IMR-90 (cell line): Measurements from ENCODE around the gene ETV7. TPM values are rescaled to one million over a fixed set of nuclear protein-coding genes. Genes with fewer than 3 reads are reported as not detected.

Source experiments
- ATAC-seq: fragments of 200-7000 bp; cut with Tn5 transposase; 2 replicates; pipeline ENCODE4 v1.9.1; 2020; ENCODE audit warnings: low read depth, mild to moderate bottlenecking, moderate library complexity
- BruUV-seq: library from RNA; stranded (reverse); fragments of 400-500 nt; replicated peaks from 2 replicates; lab custom pipeline; 2021; lab: Mats Ljungman, UMichigan
- CTCF ChIA-PET: fragments of 300-600 bp; formaldehyde crosslinking; extraction: SDS; loops from one replicate; lab custom pipeline; 2021; ENCODE audit warnings: antibody characterized with exemption; lab: Yijun Ruan, JAX
- POLR2A ChIA-PET: fragments of 300-600 bp; sonication (Branson Sonifier 250); formaldehyde crosslinking; loops from one replicate; lab custom pipeline; 2022; ENCODE audit warnings: antibody characterized with exemption; ENCODE audit not compliant: unreplicated experiment; lab: Charles Lee
- DNase-seq: peaks from one replicate; pipeline ENCODE4 v3.0.0; 2013
- H2AFZ ChIP-seq: replicated peaks from 2 replicates; pipeline ENCODE3; 2013; ENCODE audit warnings: low read length, mild to moderate bottlenecking; ENCODE audit not compliant: poor library complexity
- H2AK5ac ChIP-seq: 2 replicates; pipeline ENCODE4 v1.6.1; 2013; ENCODE audit warnings: low read depth, low read length, inconsistent platforms
- H2AK9ac ChIP-seq: replicated peaks from 2 replicates; pipeline ENCODE3; 2013; ENCODE audit warnings: mild to moderate bottlenecking, low read depth, low read length, moderate library complexity; ENCODE audit not compliant: poor library complexity
- H2BK120ac ChIP-seq: 2 replicates; pipeline ENCODE4 v1.6.1; 2013; ENCODE audit warnings: low read depth, low read length, inconsistent platforms
- H2BK15ac ChIP-seq: 3 replicates; pipeline ENCODE4 v1.6.1; 2013; ENCODE audit warnings: low read depth, low read length, inconsistent platforms
- H2BK20ac ChIP-seq: 2 replicates; pipeline ENCODE4 v1.6.1; 2013; ENCODE audit warnings: low read depth, mild to moderate bottlenecking, inconsistent platforms, low read length, moderate library complexity
- H2BK5ac ChIP-seq: 2 replicates; pipeline ENCODE4 v1.6.1; 2013; ENCODE audit warnings: mild to moderate bottlenecking, low read depth, low read length, inconsistent platforms; ENCODE audit not compliant: poor library complexity, severe bottlenecking
- H3K14ac ChIP-seq: replicated peaks from 2 replicates; pipeline ENCODE4 v1.6.1; 2013; ENCODE audit warnings: low read depth, low read length, inconsistent platforms
- H3K18ac ChIP-seq: 2 replicates; pipeline ENCODE4 v1.6.1; 2013; ENCODE audit warnings: low read depth, low read length, control low read depth
- H3K23ac ChIP-seq: 2 replicates; pipeline ENCODE4 v1.6.1; 2013; ENCODE audit warnings: low read depth, low read length, inconsistent platforms
- H3K27ac ChIP-seq: 2 replicates; pipeline ENCODE4 v1.5.1; 2013; ENCODE audit warnings: mild to moderate bottlenecking, control low read depth, low read length; ENCODE audit not compliant: insufficient read depth
- H3K27me3 ChIP-seq: 2 replicates; pipeline ENCODE4 v1.6.1; 2013; ENCODE audit warnings: low read length; ENCODE audit not compliant: control insufficient read depth, insufficient read depth
- H3K36me3 ChIP-seq: 2 replicates; pipeline ENCODE4 v1.6.1; 2013; ENCODE audit warnings: low read length, mixed read lengths; ENCODE audit not compliant: control insufficient read depth, insufficient read depth
- H3K4ac ChIP-seq: 2 replicates; pipeline ENCODE4 v1.6.1; 2013; ENCODE audit warnings: low read depth, low read length, inconsistent platforms
- H3K4me1 ChIP-seq: 2 replicates; pipeline ENCODE4 v1.6.1; 2013; ENCODE audit warnings: low read length, mixed read lengths; ENCODE audit not compliant: control insufficient read depth, insufficient read depth
- H3K4me2 ChIP-seq: 2 replicates; pipeline ENCODE4 v1.6.1; 2013; ENCODE audit warnings: low read depth, mild to moderate bottlenecking, control low read depth, low read length, moderate library complexity
- H3K4me3 ChIP-seq: 2 replicates; pipeline ENCODE4 v1.5.1; 2013; ENCODE audit warnings: low read depth, mild to moderate bottlenecking, control low read depth, low read length, moderate library complexity; ENCODE audit not compliant: insufficient read depth
- H3K56ac ChIP-seq: 2 replicates; pipeline ENCODE4 v1.6.1; 2013; ENCODE audit warnings: low read length, inconsistent platforms; ENCODE audit not compliant: insufficient read depth; ENCODE audit errors: extremely low read depth
- H3K79me1 ChIP-seq, 2 experiments: 2 replicates each; pipeline ENCODE4 v1.6.1; 2013; ENCODE audit warnings: low read length in 2 of 2, inconsistent platforms in 1 of 2, low read depth in 1 of 2
- H3K9ac ChIP-seq: 2 replicates; pipeline ENCODE4 v1.6.1; 2013; ENCODE audit warnings: low read depth, low read length, control low read depth
- H3K9me1 ChIP-seq: 2 replicates; pipeline ENCODE4 v1.6.1; 2013; ENCODE audit warnings: low read length, inconsistent platforms; ENCODE audit not compliant: insufficient read depth
- H3K9me3 ChIP-seq: 2 replicates; pipeline ENCODE4 v1.6.1; 2013; ENCODE audit warnings: low read length; ENCODE audit not compliant: control insufficient read depth, insufficient read depth
- H4K20me1 ChIP-seq: 2 replicates; pipeline ENCODE4 v1.6.1; 2013; ENCODE audit warnings: low read length, inconsistent platforms; ENCODE audit not compliant: insufficient read depth
- H4K5ac ChIP-seq: 2 replicates; pipeline ENCODE4 v1.6.1; 2013; ENCODE audit warnings: mild to moderate bottlenecking, low read depth, low read length, control low read depth
- H4K8ac ChIP-seq, 2 experiments: 2 replicates each; pipeline ENCODE4 v1.6.1; 2013; ENCODE audit warnings: low read depth in 2 of 2, low read length in 2 of 2, control low read depth in 1 of 2, inconsistent platforms in 1 of 2
- H4K91ac ChIP-seq: 2 replicates; pipeline ENCODE4 v1.6.1; 2013; ENCODE audit warnings: low read depth, low read length, inconsistent platforms; ENCODE audit not compliant: insufficient read depth
- CTCF ChIP-seq: conservative IDR thresholded peaks from 2 replicates; pipeline ENCODE4 v1.5.1; 2012; ENCODE audit warnings: mild to moderate bottlenecking, low read depth, low read length, improper control_type of control experiment
- MXI1 ChIP-seq: IDR thresholded peaks from 2 replicates; pipeline ENCODE4 v1.6.1; 2012; ENCODE audit warnings: low read depth, mild to moderate bottlenecking, low read length, moderate library complexity, borderline replicate concordance
- RFX5 ChIP-seq: IDR thresholded peaks from 2 replicates; pipeline ENCODE4 v1.8.0; 2012; ENCODE audit warnings: low read depth, mild to moderate bottlenecking, low read length, moderate library complexity
- WGBS, 2 experiments: methylation state at CpG; one replicate each; pipeline versions ENCODE4 v1.1.5 to v1.1.7; 2013; ENCODE audit warnings: missing lambda C conversion rate in 2 of 2; ENCODE audit not compliant: insufficient read length in 1 of 2; ENCODE audit errors: extremely low coverage in 2 of 2; 5-methylcytosine and 5-hydroxymethylcytosine counted together
- dilution Hi-C: fragments of 300-500 bp; cut with HindIII; formaldehyde crosslinking; loops from one replicate; pipeline ENCODE4 v1.14.3; 2018; ENCODE audit warnings: low sequenced_read_pairs; ENCODE audit not compliant: unreplicated experiment
- in situ Hi-C: fragments of 300-500 bp; cut with MboI; formaldehyde crosslinking; loops from 3 replicates; pipeline ENCODE4 v1.14.3; 2019; ENCODE audit warnings: low sequenced_read_pairs, inconsistent platforms, mixed read lengths
- intact Hi-C: fragments of 100-400 bp; cut with micrococcal nuclease; formaldehyde crosslinking; loops from 2 replicates; pipeline ENCODE4 v1.10.0; 2022
- polyA plus RNA-seq, 3 experiments: library from polyadenylated mRNA; depleted of rRNA; stranded (reverse); fragments of >200 nt; gene quantifications; 2 replicates each; pipeline ENCODE4 v1.2.3, GENCODE V29; 2012; ENCODE audit warnings: low replicate concordance in 1 of 3
- total RNA-seq: library from RNA; depleted of rRNA; stranded (reverse); fragments of >200 nt; gene quantifications from 2 replicates; pipeline ENCODE4 v1.2.3, GENCODE V29; 2012

Gene ETV7
- total and polyA plus RNA-seq, 2 of the 4 experiments (the other 2 are of a cell fraction) = 0.17 to 0.18 TPM

GRCh38 chr6:36324191-36324590 lies 63.3 kb downstream of the ETV7 start:
- H3K27ac ChIP-seq = no peak overlapping the region
- no peak overlapping the region for H2AK5ac ChIP-seq
- no peaks in the 10 kb centered on the region; the same call in 1 of the 2 replicates for H3K4me1 ChIP-seq
- no peak overlapping the region for H4K8ac ChIP-seq
- ChIA-PET POLR2A (no interaction called here), CTCF (no interaction called here)
- DNase-seq = no peak
- H2BK20ac ChIP-seq = no peak overlapping the region
- no peak overlapping the region for H2AFZ ChIP-seq
- H3K9me3 ChIP-seq = no peaks in the 10 kb centered on the region
- H4K20me1 ChIP-seq = no peaks in the 10 kb centered on the region
- H3K27me3 ChIP-seq = peaks cover 73% of the 10 kb centered on the region
- H3K79me1 ChIP-seq = no peaks in the 10 kb centered on the region
- H3K4me2 ChIP-seq = no peak overlapping the region
- dilution Hi-C loops (no loop called here), intact Hi-C loops (no loop called here), in situ Hi-C loops (no loop called here)
- no peak overlapping the region for H3K18ac ChIP-seq
- H3K4me3 ChIP-seq = no peak overlapping the region
- H3K9me1 ChIP-seq = no peaks in the 10 kb centered on the region
- H3K23ac ChIP-seq = no peak overlapping the region
- H3K4ac ChIP-seq = no peak overlapping the region
- H3K36me3 ChIP-seq = no peaks in the 10 kb centered on the region
- H4K5ac ChIP-seq = no peak overlapping the region
- H2BK120ac ChIP-seq = no peak overlapping the region
- H2AK9ac ChIP-seq = no peak overlapping the region
- no TSS peak for BruUV-seq
- H2BK5ac ChIP-seq = no peak overlapping the region
- 58% methylated on average over 2 of the region's 6 CpGs; no CpG with 5 or more reads in 1 of the 2 experiments for WGBS, 2 experiments
- no peak overlapping the region for H3K9ac ChIP-seq
- no peak overlapping the region for H2BK15ac ChIP-seq
- ATAC-seq = no peak
- H3K14ac ChIP-seq = no peak overlapping the region
- H4K91ac ChIP-seq = no peak overlapping the region
- H3K56ac ChIP-seq = no peak overlapping the region
- TF ChIP-seq RFX5 (no peak), CTCF (no peak), MXI1 (no peak)
